NCI-H526 treated with DMSO at 0.1 percent for 48 hours (cell line): Measurements from ENCODE around the gene FKBP1B.
"Not testable (repeated sequence)": the region's sequence is repeated elsewhere in the genome, so short reads cannot be mapped to it uniquely, and the experiment has no call there.

Experiments used
- DNase-seq: peaks from one replicate; lab custom pipeline; 2025; lab: John Stamatoyannopoulos, UW

The FKBP1B gene

DNA sequence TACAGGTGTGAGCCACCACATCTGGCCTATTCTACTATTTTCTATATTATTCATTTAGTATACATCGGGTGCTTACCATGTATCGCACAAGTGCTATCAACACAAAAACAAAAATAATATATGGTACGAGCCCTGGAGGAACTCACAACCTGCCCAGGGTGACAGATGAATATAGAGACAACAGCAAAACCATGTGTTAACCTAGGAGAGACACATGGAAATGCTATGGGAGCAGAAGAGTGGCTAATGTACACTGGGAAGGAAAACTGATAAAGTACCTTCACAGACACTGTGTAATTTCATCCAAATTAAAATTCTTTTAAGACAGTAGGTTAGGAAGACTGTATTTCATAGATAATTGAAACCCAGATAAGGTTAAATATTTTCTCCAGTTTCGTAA lies 22.7 kb downstream of the FKBP1B start:
- DNase-seq: no peak

DNA sequence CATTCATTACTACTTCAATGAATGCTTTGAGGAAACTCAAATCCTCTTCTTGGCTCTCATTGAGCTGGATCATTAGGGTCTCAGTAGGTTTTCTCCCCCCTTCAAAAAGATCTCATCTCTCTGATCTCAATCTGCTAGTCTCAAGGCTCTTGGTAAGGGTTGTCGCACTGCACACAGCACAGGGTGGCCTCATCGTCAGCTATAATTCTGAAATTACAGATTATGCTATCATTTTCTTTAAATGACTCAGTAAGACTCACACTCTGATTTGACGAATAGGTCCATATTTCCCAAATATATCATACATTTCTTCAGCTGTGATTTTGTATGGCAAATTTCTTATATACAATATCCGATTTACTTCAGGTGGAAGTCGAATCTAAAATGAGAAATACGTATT lies 24.3 kb downstream of the FKBP1B start:
- DNase-seq: no peak

DNA sequence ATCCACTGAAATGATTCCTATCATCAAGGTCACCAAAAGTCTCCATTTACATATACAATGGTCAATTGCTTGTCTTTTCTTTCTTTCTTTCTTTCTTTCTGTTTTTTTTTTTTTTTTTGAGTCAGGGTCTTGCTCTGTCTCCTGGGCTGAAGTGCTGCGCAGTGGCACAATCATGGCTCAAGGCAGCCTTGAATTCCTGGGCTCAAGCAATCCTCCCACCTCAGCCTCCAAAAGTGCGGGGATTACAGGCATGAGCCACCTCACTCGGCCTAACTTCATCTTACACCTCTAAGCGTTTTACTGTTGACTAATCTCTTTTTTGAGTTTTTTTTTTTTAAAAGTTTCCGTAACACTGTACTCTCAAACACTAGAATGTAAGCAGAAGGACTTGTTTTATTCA lies 25.7 kb downstream of the FKBP1B start:
- DNase-seq: no peak

DNA sequence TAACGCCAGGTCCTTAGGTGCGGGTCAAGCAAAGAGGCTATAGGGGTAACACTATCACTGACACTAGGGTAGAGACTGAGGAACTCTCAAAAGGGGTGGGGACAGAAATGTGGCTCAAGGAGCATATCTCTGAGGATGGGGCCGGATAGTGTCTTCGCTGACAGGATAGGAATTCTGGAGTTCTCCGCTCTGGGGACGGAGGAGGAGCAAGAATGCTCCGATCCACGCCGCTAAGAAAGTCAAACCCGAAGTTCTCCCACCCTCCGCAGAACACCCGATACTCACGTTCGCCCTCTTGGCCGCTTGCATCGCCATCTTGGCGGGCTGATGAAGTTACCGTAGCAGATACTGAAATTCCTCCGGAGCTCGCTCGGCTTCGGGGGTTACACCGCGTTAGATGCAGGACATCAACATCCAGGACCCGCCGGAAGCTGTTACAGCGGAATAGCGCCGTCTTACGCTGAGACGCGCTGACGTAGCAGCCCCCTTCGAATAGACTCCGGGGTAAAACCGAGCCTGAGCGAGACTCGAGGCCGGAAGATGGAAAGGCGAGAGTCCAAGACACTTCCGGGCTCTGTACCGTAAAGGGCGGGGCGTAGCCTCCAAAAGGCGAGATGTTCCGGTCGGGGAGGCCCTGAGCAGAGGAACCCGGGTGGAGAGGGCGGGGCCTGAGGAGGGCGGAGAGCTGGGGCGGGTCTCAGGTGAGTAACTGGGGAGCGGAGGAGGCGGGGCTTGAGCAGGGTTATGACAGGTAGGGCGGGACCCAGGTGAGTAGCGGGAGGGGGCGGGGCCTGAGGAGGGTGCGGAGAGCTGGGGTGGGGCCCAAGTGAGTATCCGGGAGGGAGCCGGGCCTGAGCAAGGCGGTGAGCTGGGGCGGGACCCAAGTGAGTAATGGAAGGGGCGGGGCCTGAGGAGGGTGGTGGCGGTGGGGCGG lies 26.6 kb downstream of the FKBP1B start, which contains the start of gene SF3B6:
SF3B6 (minus strand) TSS at position 412 of the 934 bp plus-strand sequence; CDS start at position 315, 97 bp downstream.
- peak; percentile 99 for DNase-seq

GRCh38 chr2:24076849-24077534 lies 27.5 kb downstream of the FKBP1B start:
- no peak for DNase-seq

DNA sequence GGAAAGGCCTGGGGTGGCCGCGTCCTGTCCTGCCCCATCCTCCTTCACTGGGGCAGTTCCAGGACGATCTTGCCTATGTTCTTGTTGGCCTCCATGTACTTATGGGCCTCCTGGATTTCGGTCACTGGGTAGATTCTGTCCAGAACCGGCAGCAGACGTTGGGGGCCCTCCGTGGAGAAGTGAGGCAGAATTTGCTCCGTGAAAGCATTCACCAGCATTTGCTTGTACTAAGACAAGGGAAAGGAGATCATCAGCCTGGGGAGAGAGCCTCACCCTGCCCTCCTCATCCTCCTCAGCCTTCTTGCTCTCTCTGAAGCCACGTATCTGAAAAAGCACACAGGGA lies 28.0 kb downstream of the FKBP1B start:
- DNase-seq: no peak

- no peak for DNase-seq
Measured at GRCh38 chr2:24077879-24078278, 28.3 kb downstream of the FKBP1B start.

- no peak for DNase-seq
Measured at GRCh38 chr2:24080701-24081100, 31.2 kb downstream of the FKBP1B start.

GRCh38 chr2:24082787-24083566 lies 33.4 kb downstream of the FKBP1B start:
- no peak for DNase-seq

DNA sequence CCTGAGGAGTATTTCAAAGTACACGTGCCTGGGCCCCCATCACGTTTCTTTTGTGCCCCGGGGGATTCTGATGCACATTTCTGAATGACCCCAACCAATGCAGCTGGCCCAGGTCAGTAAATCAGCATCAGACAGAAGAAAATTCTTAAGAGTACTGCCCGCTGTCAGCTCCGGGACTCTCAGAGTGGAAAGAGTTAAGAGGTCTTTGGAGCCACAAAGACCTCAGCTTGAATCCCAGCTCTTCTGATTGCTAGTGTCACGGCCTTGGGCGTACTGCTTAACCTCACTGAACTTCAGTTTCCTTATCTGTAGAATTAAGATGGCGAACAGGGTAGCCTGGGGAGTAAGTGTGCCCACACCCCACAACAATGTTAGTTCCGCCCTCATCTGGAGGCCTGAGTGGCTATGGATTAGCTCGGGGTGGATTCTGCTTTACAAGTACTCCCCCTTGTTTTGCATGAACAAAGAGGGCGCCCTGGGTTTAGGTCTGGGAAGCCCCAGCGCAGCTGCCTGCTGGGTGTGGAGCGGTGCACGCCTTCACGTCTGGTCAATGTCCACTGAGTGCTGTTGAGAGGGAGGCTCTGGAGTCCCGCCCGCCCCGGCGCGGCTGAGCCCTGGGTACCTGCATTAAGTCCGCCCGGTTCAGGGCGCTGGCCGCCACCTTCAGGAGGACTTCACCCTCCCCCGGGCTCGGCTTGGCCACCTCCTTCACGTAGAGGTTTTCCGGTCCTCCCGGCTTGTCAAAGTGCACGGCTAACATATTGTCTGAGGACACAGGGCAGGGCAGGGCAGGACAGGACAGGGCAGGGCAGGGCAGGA lies 34.2 kb downstream of the FKBP1B start:
- peak; percentile 85 for DNase-seq

DNA sequence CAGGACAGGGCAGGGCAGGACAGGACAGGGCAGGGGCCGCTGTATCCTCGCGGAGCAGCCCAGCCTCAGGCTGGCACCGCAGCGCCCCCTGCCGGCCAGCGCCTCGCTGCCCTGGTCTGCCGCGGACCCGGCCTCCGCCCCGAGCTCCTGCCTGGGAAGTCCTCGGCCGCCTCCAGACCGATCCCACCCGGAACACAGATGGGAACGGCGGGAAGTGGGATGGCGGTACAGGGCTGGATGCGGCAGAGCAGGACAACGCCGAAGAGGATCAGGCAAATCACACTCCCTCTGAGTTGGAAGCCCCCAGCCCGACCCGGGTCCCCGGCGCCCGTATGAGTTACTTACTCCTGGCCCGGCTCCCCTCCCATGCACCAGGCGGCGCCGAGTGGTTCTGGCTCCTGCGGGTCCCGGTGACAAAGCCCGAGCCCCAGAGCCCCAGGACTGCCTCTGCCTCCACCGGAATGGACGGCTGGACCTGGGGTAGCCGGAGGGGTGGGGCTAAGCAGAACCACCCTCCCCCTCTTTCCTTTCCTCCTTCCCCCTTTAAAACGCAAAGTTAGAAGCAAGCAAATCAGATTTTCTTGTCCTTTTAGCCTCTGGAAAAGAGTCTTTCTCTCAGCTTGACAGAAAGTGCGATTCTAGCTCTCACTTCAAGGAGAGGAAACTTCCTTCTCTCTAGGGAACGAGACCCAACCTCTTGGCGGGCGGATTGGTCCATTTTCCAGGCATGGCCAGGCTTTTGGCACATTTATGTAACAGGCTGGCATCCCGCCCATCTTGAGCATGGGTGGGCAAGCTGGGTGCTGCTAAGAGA lies 35.1 kb downstream of the FKBP1B start, which contains the start of gene TP53I3:
TP53I3 (minus strand) TSS at position 449 of the 814 bp plus-strand sequence. CDS start 508 bp downstream, outside the sequence.
- DNase-seq: peak; percentile 80

GRCh38 chr2:24085200-24085489 lies 35.6 kb downstream of the FKBP1B start:
- no peak for DNase-seq

DNA sequence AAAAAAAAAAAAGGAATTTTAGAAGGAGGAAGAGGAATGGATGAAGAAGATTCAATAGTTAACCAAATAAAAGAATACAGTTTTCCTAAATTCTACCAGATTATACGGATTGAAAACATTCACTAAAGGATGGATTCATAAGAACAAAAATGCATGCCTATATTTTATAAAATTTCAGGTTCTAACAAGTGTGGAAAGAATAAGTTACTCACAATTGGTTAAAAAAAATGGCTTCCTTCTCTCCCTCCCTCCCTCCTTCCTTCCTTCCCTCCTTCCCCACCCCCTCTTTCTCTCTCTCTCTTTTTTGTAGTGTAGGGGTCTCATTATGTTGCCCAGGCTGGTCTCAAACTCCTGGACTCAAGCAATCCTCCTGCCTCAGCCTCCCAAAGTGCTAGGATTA lies 36.7 kb downstream of the FKBP1B start:
- no peak for DNase-seq

DNA sequence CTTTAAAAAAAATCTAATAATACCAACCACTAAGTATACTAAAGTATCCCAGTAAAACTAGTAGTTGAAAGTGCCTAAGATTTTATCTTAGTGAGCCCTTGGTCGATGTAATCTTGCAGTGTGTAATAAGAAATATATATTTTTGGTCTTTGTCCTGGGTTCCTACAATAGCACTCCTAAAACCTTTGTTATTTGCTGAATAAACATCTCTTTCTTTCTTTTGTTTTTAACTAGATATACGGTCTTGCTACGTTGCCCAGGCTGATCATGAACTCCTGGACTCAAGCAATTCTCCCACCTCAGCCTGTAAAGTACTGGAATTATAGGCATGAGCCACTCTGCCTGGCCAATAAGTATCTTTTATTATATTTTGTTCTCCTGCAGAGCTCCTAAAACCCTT lies 37.5 kb downstream of the FKBP1B start:
- DNase-seq: no peak

DNA sequence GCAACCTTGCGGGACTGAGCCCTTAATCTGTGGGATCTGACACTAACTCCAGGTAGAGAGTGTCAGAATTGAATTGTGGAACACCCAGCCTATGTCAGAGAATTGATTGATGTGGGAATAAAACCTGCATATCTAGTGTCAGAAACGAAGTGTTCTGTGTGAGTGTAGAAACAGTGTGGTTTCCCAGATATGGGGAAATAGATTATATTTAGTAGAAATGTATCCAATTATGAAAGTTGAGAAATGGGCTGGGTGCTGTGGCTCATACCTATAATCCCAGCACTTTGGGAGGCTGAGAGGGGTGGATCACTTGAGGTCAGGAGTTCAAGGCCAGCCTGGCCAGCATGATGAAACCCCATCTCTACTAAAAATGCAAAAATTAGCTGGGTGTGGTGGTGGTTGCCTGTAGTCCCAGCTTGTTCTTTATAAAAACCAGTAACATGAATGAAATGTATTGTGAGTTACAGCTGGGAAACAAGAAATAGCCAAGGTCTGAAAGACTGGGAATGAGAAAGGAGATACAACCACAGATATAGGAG lies 39.3 kb downstream of the FKBP1B start:
- no peak for DNase-seq

DNA sequence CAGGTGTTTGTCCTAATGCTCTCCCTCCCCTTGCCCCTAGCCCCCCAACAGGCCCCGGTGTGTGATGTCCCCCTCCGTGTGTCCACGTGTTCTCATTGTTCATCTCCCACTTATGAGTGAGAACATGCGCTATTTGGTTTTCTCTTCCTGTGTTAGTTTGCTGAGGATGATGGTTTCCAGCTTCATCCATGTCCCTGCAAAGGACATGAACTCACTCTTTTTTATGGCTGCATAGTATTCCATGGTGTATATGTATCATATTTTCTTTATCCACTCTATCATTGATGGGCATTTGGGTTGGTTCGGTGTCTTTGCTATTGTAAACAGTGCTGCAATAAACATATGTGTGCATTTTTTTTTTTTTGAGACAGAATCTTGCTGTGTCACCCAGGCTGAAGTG lies 43.7 kb downstream of the FKBP1B start:
- not testable (repeated sequence) for DNase-seq

- DNase-seq: not testable (repeated sequence)
Measured at GRCh38 chr2:24095171-24095677, 45.7 kb downstream of the FKBP1B start.

DNA sequence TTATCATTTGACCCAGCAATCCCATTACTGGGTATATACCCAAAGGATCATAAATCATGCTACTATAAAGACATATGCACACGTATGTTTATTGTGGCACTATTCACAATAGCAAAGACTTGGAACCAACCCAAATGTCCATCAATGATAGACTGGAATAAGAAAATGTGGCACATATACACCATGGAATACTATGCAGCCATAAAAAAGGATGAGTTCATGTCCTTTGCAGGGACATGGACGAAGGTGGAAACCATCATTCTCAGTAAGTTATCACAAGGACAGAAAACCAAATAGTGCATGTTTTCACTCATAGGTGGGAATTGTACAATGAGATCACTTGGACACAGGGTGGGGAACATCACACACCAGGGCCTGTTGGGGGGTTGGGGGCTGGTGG lies 51.2 kb downstream of the FKBP1B start:
- not testable (repeated sequence) for DNase-seq

DNA sequence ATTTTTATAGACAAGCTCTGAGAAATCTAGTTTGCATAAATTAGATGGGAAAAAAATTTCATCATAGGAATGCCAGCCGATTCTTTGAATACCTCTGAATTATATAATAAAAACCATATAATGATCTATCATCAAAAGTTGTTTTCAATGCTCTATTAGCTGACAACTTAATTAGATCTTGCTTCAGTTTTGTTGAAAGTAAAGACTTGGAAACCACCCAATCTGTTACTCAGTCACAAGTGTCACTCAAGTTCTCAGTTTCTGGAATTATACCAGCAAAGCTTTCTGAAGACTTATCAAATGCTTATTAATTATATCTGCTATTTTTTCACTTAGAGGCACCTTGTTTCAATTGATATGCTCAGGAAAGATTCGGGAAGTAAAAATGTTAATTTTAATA lies 52.5 kb downstream of the FKBP1B start:
- no peak for DNase-seq

GRCh38 chr2:24102677-24103076 lies 53.1 kb downstream of the FKBP1B start:
- DNase-seq: no peak
